H1 (cell line): ENCODE results near the gene SFXN2. TPM values are rescaled to one million over a fixed set of nuclear protein-coding genes. Genes with fewer than 3 reads are reported as not detected.

ENCODE experiments used
- CTCF ChIA-PET: fragments of 300-600 bp; sonication (Branson Sonifier 250); formaldehyde crosslinking; loops from one replicate; lab custom pipeline; 2021; ENCODE audit not compliant: partially characterized antibody; lab: Charles Lee
- POLR2A ChIA-PET: fragments of 300-600 bp; sonication (Branson Sonifier 250); formaldehyde crosslinking; loops from one replicate; lab custom pipeline; 2021; ENCODE audit warnings: inconsistent platforms; ENCODE audit not compliant: partially characterized antibody; lab: Charles Lee
- DNase-seq, 2 experiments: peaks; one replicate each; pipeline versions ENCODE4 v3.0.0 to v3.0.0-alpha.2; 2010 to 2022; ENCODE audit warnings: low spot score in 2 of 2, low read depth in 1 of 2, mixed read lengths in 1 of 2
- FAIRE-seq: peaks from 2 replicates; lab custom pipeline; 2011; peaks lifted over from hg19 to GRCh38; lab: Jason Lieb, UNC
- H2AFZ ChIP-seq: 2 replicates; pipeline ENCODE4 v1.8.1; 2012; ENCODE audit warnings: low read length, inconsistent platforms
- H2AK5ac ChIP-seq: 2 replicates; pipeline ENCODE4 v1.6.1; 2013; ENCODE audit warnings: low read depth, low read length
- H2BK120ac ChIP-seq: replicated peaks from 2 replicates; pipeline ENCODE3; 2013; ENCODE audit warnings: low read depth, low read length, inconsistent platforms
- H2BK12ac ChIP-seq: 2 replicates; pipeline ENCODE4 v1.6.1; 2013; ENCODE audit warnings: low read depth, low read length
- H2BK15ac ChIP-seq: 2 replicates; pipeline ENCODE4 v1.6.1; 2013; ENCODE audit warnings: low read length
- H2BK20ac ChIP-seq: 2 replicates; pipeline ENCODE4 v1.6.1; 2013; ENCODE audit warnings: low read length
- H2BK5ac ChIP-seq: 2 replicates; pipeline ENCODE4 v1.6.1; 2013; ENCODE audit warnings: low read depth, low read length
- H3K14ac ChIP-seq: 2 replicates; pipeline ENCODE4 v1.6.1; 2013; ENCODE audit warnings: inconsistent platforms; ENCODE audit not compliant: insufficient read length
- H3K18ac ChIP-seq: 2 replicates; pipeline ENCODE4 v1.6.1; 2013; ENCODE audit warnings: low read length; ENCODE audit errors: extremely low read depth
- H3K23ac ChIP-seq: 2 replicates; pipeline ENCODE4 v1.6.1; 2013; ENCODE audit warnings: inconsistent platforms; ENCODE audit not compliant: insufficient read length
- H3K23me2 ChIP-seq: 2 replicates; pipeline ENCODE4 v1.6.1; 2013; ENCODE audit warnings: low read depth, low read length
- H3K27ac ChIP-seq: 2 replicates; pipeline ENCODE4 v1.6.1; 2011; ENCODE audit warnings: low read depth, low read length, inconsistent platforms
- H3K27me3 ChIP-seq, 4 experiments: replicated peaks in 1 of 4; 1 replicate in 1 of 4; 2 replicates in 3 of 4; pipeline versions ENCODE4 v1.6.1 to v1.8.1; 2011 to 2013; ENCODE audit warnings: low read length in 3 of 4, mild to moderate bottlenecking in 3 of 4, inconsistent platforms in 2 of 4, mixed read lengths in 2 of 4, moderate library complexity in 1 of 4; ENCODE audit not compliant: control insufficient read depth in 3 of 4, insufficient read depth in 3 of 4; ENCODE audit errors: extremely low read depth in 1 of 4
- H3K36me3 ChIP-seq, 4 experiments: 2 replicates each; pipeline versions ENCODE4 v1.6.1 to v1.8.1; 2011 to 2013; ENCODE audit warnings: mild to moderate bottlenecking in 4 of 4, low read length in 3 of 4, moderate library complexity in 2 of 4, control low read depth in 1 of 4, inconsistent platforms in 1 of 4; ENCODE audit not compliant: insufficient read depth in 4 of 4, control insufficient read depth in 2 of 4
- H3K4ac ChIP-seq: replicated peaks from 2 replicates; pipeline ENCODE3; 2013; ENCODE audit warnings: low read length, low read depth, mixed read lengths, inconsistent platforms; ENCODE audit not compliant: insufficient read length
- H3K4me1 ChIP-seq, 4 experiments: replicated peaks in 1 of 4; 1 replicate in 1 of 4; 2 replicates in 3 of 4; pipeline versions ENCODE4 v1.6.1 to v1.8.1; 2011 to 2013; ENCODE audit warnings: low read length in 3 of 4, inconsistent platforms in 2 of 4, mixed read lengths in 1 of 4; ENCODE audit not compliant: insufficient read depth in 4 of 4, control insufficient read depth in 3 of 4
- H3K4me2 ChIP-seq, 2 experiments: 2 replicates each; pipeline versions ENCODE4 v1.6.1 to v1.8.1; 2011 to 2013; ENCODE audit warnings: low read depth in 2 of 2, low read length in 2 of 2, control low read depth in 1 of 2, inconsistent platforms in 1 of 2, mild to moderate bottlenecking in 1 of 2; ENCODE audit not compliant: insufficient read depth in 1 of 2
- H3K4me3 ChIP-seq, 4 experiments: fragments of 200-600, 300-600 bp in 1 of 4; sonication (generic), shearing (Covaris generic), sonication (Bioruptor Twin) in 1 of 4; 2 replicates each; pipeline versions ENCODE4 v1.5.1 to v1.8.1; 2011 to 2016; ENCODE audit warnings: low read length in 4 of 4, low read depth in 3 of 4, control low read depth in 2 of 4, inconsistent platforms in 2 of 4, mild to moderate bottlenecking in 2 of 4, mixed read lengths in 1 of 4, moderate library complexity in 1 of 4; ENCODE audit not compliant: insufficient read depth in 2 of 4; ENCODE audit errors: extremely low read depth in 1 of 4
- H3K56ac ChIP-seq: replicated peaks from 2 replicates; pipeline ENCODE3; 2013; ENCODE audit warnings: low read depth, mild to moderate bottlenecking, mixed read lengths, low read length, inconsistent platforms; ENCODE audit not compliant: insufficient read length
- H3K79me1 ChIP-seq: 2 replicates; pipeline ENCODE4 v1.6.1; 2013; ENCODE audit warnings: low read depth, low read length, control low read depth
- H3K79me2 ChIP-seq, 2 experiments: 2 replicates each; pipeline versions ENCODE4 v1.6.1 to v1.8.1; 2012 to 2013; ENCODE audit warnings: low read length in 2 of 2, mild to moderate bottlenecking in 2 of 2, inconsistent platforms in 1 of 2; ENCODE audit not compliant: insufficient read depth in 2 of 2, control insufficient read depth in 1 of 2
- H3K9ac ChIP-seq, 4 experiments: replicated peaks in 1 of 4; 1 replicate in 1 of 4; 2 replicates in 3 of 4; pipeline versions ENCODE4 v1.6.1 to v1.8.1; 2011 to 2013; ENCODE audit warnings: low read depth in 3 of 4, low read length in 3 of 4, control low read depth in 2 of 4, mild to moderate bottlenecking in 2 of 4, moderate library complexity in 2 of 4, inconsistent platforms in 1 of 4; ENCODE audit errors: extremely low read depth in 1 of 4
- H3K9me3 ChIP-seq, 2 experiments: 2 replicates each; pipeline versions ENCODE4 v1.6.1 to v1.8.1; 2012 to 2013; ENCODE audit warnings: mild to moderate bottlenecking in 2 of 2, moderate library complexity in 2 of 2, control low read depth in 1 of 2, inconsistent platforms in 1 of 2, low read depth in 1 of 2, low read length in 1 of 2, mixed read lengths in 1 of 2; ENCODE audit not compliant: insufficient read depth in 2 of 2
- H4K20me1 ChIP-seq, 2 experiments: replicated peaks in 1 of 2; 2 replicates each; pipeline versions ENCODE3 to v1.8.1; 2011 to 2013; ENCODE audit warnings: inconsistent platforms in 2 of 2, low read length in 2 of 2, mild to moderate bottlenecking in 1 of 2; ENCODE audit not compliant: insufficient read depth in 2 of 2, control insufficient read depth in 1 of 2
- H4K5ac ChIP-seq: 2 replicates; pipeline ENCODE4 v1.6.1; 2013; ENCODE audit warnings: low read length, low read depth, mixed read lengths, inconsistent platforms; ENCODE audit not compliant: insufficient read length
- H4K8ac ChIP-seq: 2 replicates; pipeline ENCODE4 v1.8.0; 2013; ENCODE audit warnings: mild to moderate bottlenecking, moderate library complexity, low read length, inconsistent platforms; ENCODE audit not compliant: insufficient read depth; ENCODE audit errors: extremely low read depth
- H4K91ac ChIP-seq: replicated peaks from 2 replicates; pipeline ENCODE3; 2013; ENCODE audit warnings: low read length, mixed read lengths, inconsistent platforms; ENCODE audit not compliant: insufficient read length
- KDM1A ChIP-seq: fragments of 200-600, 300-600 bp; sonication (generic); IDR thresholded peaks from 2 replicates; pipeline ENCODE4 v1.7.1; 2016; ENCODE audit warnings: mild to moderate bottlenecking, low read length, borderline replicate concordance
- RNF2 ChIP-seq: fragments of 200-900, 300-1000 bp; sonication (generic); IDR thresholded peaks from 2 replicates; pipeline ENCODE4 v1.7.1; 2016; ENCODE audit warnings: borderline replicate concordance, low read depth, mild to moderate bottlenecking, antibody characterized with exemption, low read length; ENCODE audit not compliant: poor library complexity, severe bottlenecking; ENCODE audit errors: missing control alignments
- SIN3A ChIP-seq, 2 experiments: IDR thresholded peaks in 1 of 2; conservative IDR thresholded peaks in 1 of 2; 2 replicates each; pipeline ENCODE4 v1.6.1; 2011 to 2012; ENCODE audit warnings: low read length in 2 of 2, improper control_type of control experiment in 1 of 2, low read depth in 1 of 2, mild to moderate bottlenecking in 1 of 2
- TBP ChIP-seq: IDR thresholded peaks from 2 replicates; pipeline ENCODE4 v1.6.1; 2011; ENCODE audit warnings: low read depth, low read length, improper control_type of control experiment
- polyA plus RNA-seq, 7 experiments: library from polyadenylated mRNA; depleted of rRNA in 3 of 7; stranded (reverse) in 5 of 7; unstranded in 2 of 7; fragments of >200 nt in 5 of 7; fragments of 200-250 nt in 2 of 7; gene quantifications; 1 replicate in 5 of 7; 2 replicates in 1 of 7; 4 replicates in 1 of 7; pipeline versions ENCODE4 v1.2.1 to v1.2.3, GENCODE V29; 2011 to 2013; ENCODE audit warnings: missing spikeins in 2 of 7, mixed read lengths in 2 of 7
- total RNA-seq: library from RNA; stranded (reverse); fragmentation: NEBNext Ultra II Directional; extraction: Animal tissue kit (Norgen Biotek cat#: 25700); gene quantifications from 2 replicates; pipeline ENCODE4 v1.2.1, GENCODE V29; 2021

Gene SFXN2
- total and polyA plus RNA-seq, 2 of the 8 experiments (the other 6 are each of a cell fraction or from before 2014, with no cell fraction given) = 20.5 to 23.5 TPM

DNA sequence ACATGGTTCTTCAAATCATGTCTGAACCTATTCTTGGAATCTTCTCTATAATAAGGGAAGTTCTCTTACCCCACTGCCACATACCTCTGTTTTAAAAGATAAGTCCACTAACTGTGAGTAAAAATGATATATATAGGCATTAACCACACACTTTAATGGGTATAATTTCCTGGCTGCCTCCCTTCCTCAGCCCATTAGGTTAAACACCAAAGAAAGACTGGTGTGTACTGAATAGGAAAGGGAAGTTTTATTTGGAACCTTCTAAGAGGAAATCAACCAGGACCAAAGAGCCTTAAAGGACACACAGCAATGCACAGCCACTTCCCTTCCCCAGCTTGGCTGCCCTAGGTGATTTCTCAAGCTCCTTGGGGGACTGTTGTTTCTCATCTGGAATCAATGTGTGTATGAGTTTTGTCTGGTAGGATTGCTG, 24.3 kb downstream of the SFXN2 start:
- Histone ChIP-seq H3K23ac (no peak overlapping the region), H4K20me1 (no peaks in the 10 kb centered on the region), H2BK12ac (no peak overlapping the region), H3K79me2 (no peaks in the 10 kb centered on the region), H3K9ac (no peak overlapping the region), H4K8ac (no peak overlapping the region), H3K27ac (no peak overlapping the region), H3K23me2 (no peaks in the 10 kb centered on the region), H2AFZ (no peak overlapping the region), H2BK120ac (no peak overlapping the region), H4K91ac (no peak overlapping the region), H3K79me1 (no peaks in the 10 kb centered on the region), H3K4me1 (peaks cover 0 to 6% (median 2%) of the 10 kb centered on the region in 4 experiments; a peak in 4 of 7 replicates), H2BK15ac (no peak overlapping the region), H3K14ac (no peak overlapping the region), H4K5ac (no peak overlapping the region), H3K4ac (no peak overlapping the region), H2AK5ac (no peak overlapping the region), H3K18ac (no peak overlapping the region), H3K9me3 (no peaks in the 10 kb centered on the region), H3K4me3 (no peak overlapping the region), H3K4me2 (no peak overlapping the region), H3K56ac (no peak overlapping the region), H2BK20ac (no peak overlapping the region), H3K27me3 (no peaks in the 10 kb centered on the region; a peak in 1 of 7 replicates), H3K36me3 (peaks cover 4 to 29% (median 16%) of the 10 kb centered on the region in 4 experiments; a peak in 7 of 8 replicates), H2BK5ac (no peak overlapping the region)
- FAIRE-seq (no peak), DNase-seq (no peak)
- POLR2A ChIA-PET = interaction anchor here (0.9 to 6.5 kb wide), 4 partner anchors 13 to 78 kb away, joined by 3 to 30 read pairs (median 13); partner anchors contain the start of genes ARL3 and SFXN2
- TF ChIP-seq SIN3A (conservative IDR thresholded peaks at IDR 0.05 in 1 of 2, IDR thresholded peaks at IDR 0.05 in 1 of 2; ENCODE audit: low read depth in 1 of 2, low read length in 2 of 2) (no peak), RNF2 (no peak), TBP (no peak), KDM1A (no peak)
- CTCF ChIA-PET = interaction anchor here (1.4 to 4.2 kb wide), 2 partner anchors 14 to 75 kb away, joined by 4 to 33 read pairs; no protein-coding TSS in a partner anchor
